Heart right ventricle (tissue), 16 donors: ENCODE results near the gene NAALADL2. TPM values are rescaled to one million over a fixed set of nuclear protein-coding genes. Genes with fewer than 3 reads are reported as not detected.
"Not testable (repeated sequence)": the region's sequence is repeated elsewhere in the genome, so short reads cannot be mapped to it uniquely, and the experiment has no call there.

Experiments
- ATAC-seq, 8 donors: fragments of 200-7000 bp; cut with Tn5 transposase; one replicate each; pipeline ENCODE4 v1.9.1; 2020; ENCODE audit warnings: mild to moderate bottlenecking in 8 of 8, moderate library complexity in 8 of 8, moderate number of reproducible peaks in 1 of 8
- DNase-seq, 2 donors: peaks; one replicate each; pipeline ENCODE4 v3.0.0-alpha.2; 2020
- H3K27ac ChIP-seq, 10 donors: fragments of 200-600 bp; sonication (generic) in 2 of 10; one replicate each; pipeline versions ENCODE4 v1.5.0 to v1.8.0; 2020 to 2022; ENCODE audit warnings: mild to moderate bottlenecking in 3 of 10
- H3K27me3 ChIP-seq, 7 donors: fragments of 200-600 bp; one replicate each; pipeline ENCODE4 v1.8.0; 2021 to 2022; ENCODE audit warnings: mild to moderate bottlenecking in 2 of 7
- H3K36me3 ChIP-seq, 9 donors: fragments of 200-600 bp; sonication (generic) in 1 of 9; one replicate each; pipeline versions ENCODE4 v1.5.0 to v1.8.0; 2020 to 2022; ENCODE audit warnings: mild to moderate bottlenecking in 2 of 9
- H3K4me1 ChIP-seq, 9 donors: fragments of 200-600 bp; sonication (generic) in 1 of 9; one replicate each; pipeline versions ENCODE4 v1.5.0 to v1.8.0; 2020 to 2022; ENCODE audit warnings: mild to moderate bottlenecking in 4 of 9
- H3K4me3 ChIP-seq, 10 donors: fragments of 200-600 bp; sonication (generic) in 2 of 10; one replicate each; pipeline versions ENCODE4 v1.5.0 to v1.8.0; 2020 to 2022; ENCODE audit warnings: mild to moderate bottlenecking in 7 of 10, moderate library complexity in 2 of 10
- H3K9me3 ChIP-seq, 11 donors: fragments of 200-600 bp in 10 of 11; sonication (generic) in 2 of 11; one replicate each; pipeline versions ENCODE4 v1.5.0 to v1.8.0; 2013 to 2022; ENCODE audit warnings: mild to moderate bottlenecking in 2 of 11, control low read depth in 1 of 11, moderate library complexity in 1 of 11
- CTCF ChIP-seq, 9 donors: fragments of 200-600 bp; sonication (generic) in 2 of 9; IDR thresholded peaks; one replicate each; pipeline versions ENCODE4 v1.5.0 to v1.8.0; 2021 to 2022; ENCODE audit warnings: antibody characterized with exemption in 9 of 9, mild to moderate bottlenecking in 5 of 9, moderate library complexity in 1 of 9
- WGBS, 2 donors: extraction: QIAGEN DNeasy Blood & Tissue Kit; methylation state at CpG; one replicate each; pipeline ENCODE4 v1.1.7; 2013; ENCODE audit warnings: inconsistent platforms in 1 of 2; 5-methylcytosine and 5-hydroxymethylcytosine counted together
- intact Hi-C, 10 donors: fragments of 100-400 bp; cut with DNase I; formaldehyde crosslinking; loops; one replicate each; pipeline versions ENCODE4 v1.11.1 to v1.14.2; 2022
- polyA plus RNA-seq, 2 donors: library from polyadenylated mRNA; stranded (reverse); fragments of 200-250 nt; gene quantifications; one replicate each; pipeline ENCODE4 v1.2.3, GENCODE V29; 2013
- total RNA-seq, 10 donors: library from RNA; stranded (reverse); fragmentation: NEBNext Ultra II Directional in 3 of 10; extraction: Animal tissue kit (Norgen Biotek cat#: 25700) in 3 of 10; gene quantifications; one replicate each; pipeline versions ENCODE4 v1.2.1 to v1.2.4, GENCODE V29; 2021 to 2023
- donor health status: Arrhythmogenic right ventricular cardiomyopathy.
- donor health status: ischemic (EF 13 %, LVEDD 7.1; RV severe dilation, severe dysfunction).
- donor health status: healthy with polysubstance abuse.
- donor health status: DM: no; HTN: yes; CAD: no.
- donor health status: DM: no; HTN: no; CAD: no.
- donor health status: ischemic (EF 25% LVEDD 6.9; RV normal size, moderate dysfunction).
- donor health status: ischemic (EF 25% LVEDD 5.7; RV mildly dilated, moderate dysfunction).
- donor health status: healthy.
- donor health status: DM: yes; HTN: yes; CAD: no.
- donor health status: Ischemic cardiomyopathy.
- donor health status: ischemic (EF 35%, LVEDD 5.7; RV mildly dilated, moderate dysfunction).
- donor health status: nonischemic (EF 11% LVEDD 7.7; RV severe dilation, severe dysfunction).
- donor health status: DM: yes; HTN: yes; CAD: no.
- donor health status: PGD.
- donor health status: ischemic (EF 29% LVEDD 5.4; RV normal size, mild dysfunction).
- donor health status: nonischemic (EF 23%, LVEDD 6.1; RV moderate dilation, normal function).

The NAALADL2 gene
- total and polyA plus RNA-seq, 12 donors = 0.36 to 11.9 (median 5.2) TPM

- H3K9me3 ChIP-seq = no peaks in the 10 kb centered on the region
- no peak for DNase-seq
- no peak for TF ChIP-seq CTCF (IDR thresholded peaks at IDR 0.05)
- no peaks in the 10 kb centered on the region for H3K4me1 ChIP-seq
- H3K36me3 ChIP-seq = no peaks in the 10 kb centered on the region
- ATAC-seq = no peak
- intact Hi-C loops = no loop called here
- no peaks in the 10 kb centered on the region for H3K27me3 ChIP-seq
- WGBS, 2 donors = 95% methylated on average over 2 of the region's 2 CpGs
- no peak overlapping the region for H3K4me3 ChIP-seq
- H3K27ac ChIP-seq = no peak overlapping the region
Observed at GRCh38 chr3:175826759-175827158, 967.6 kb downstream of the NAALADL2 start.

GRCh38 chr3:175829809-175830208 lies 970.7 kb downstream of the NAALADL2 start:
- H3K4me1 ChIP-seq, ATAC-seq, H3K27me3 ChIP-seq, H3K36me3 ChIP-seq, H3K9me3 ChIP-seq, intact Hi-C loops, H3K4me3 ChIP-seq, H3K27ac ChIP-seq, DNase-seq: not testable (repeated sequence)
- 77 to 89% methylated on average over 8 of the region's 8 CpGs for WGBS, 2 donors

- DNase-seq, intact Hi-C loops, H3K4me3 ChIP-seq, H3K27me3 ChIP-seq, ATAC-seq, H3K4me1 ChIP-seq, H3K36me3 ChIP-seq, H3K9me3 ChIP-seq, H3K27ac ChIP-seq: not testable (repeated sequence)
- WGBS, 2 donors = 73 to 78% methylated on average over 6 of the region's 6 CpGs
Observed at GRCh38 chr3:175835763-175836162, 976.6 kb downstream of the NAALADL2 start.

- intact Hi-C loops = no loop called here
- no peak for DNase-seq
- H3K4me3 ChIP-seq = no peak overlapping the region
- TF ChIP-seq CTCF (IDR thresholded peaks at IDR 0.05) = no peak
- no peaks in the 10 kb centered on the region for H3K36me3 ChIP-seq
- no peaks in the 10 kb centered on the region for H3K9me3 ChIP-seq
- no peak for ATAC-seq
- H3K27me3 ChIP-seq = no peaks in the 10 kb centered on the region
- no peak overlapping the region for H3K27ac ChIP-seq
- 61 to 68% methylated on average over 4 of the region's 4 CpGs for WGBS, 2 donors
- no peaks in the 10 kb centered on the region for H3K4me1 ChIP-seq
Observed at GRCh38 chr3:175836617-175837016, 977.5 kb downstream of the NAALADL2 start.

- no peaks in the 10 kb centered on the region for H3K9me3 ChIP-seq
- intact Hi-C loops = no loop called here
- no peak for TF ChIP-seq CTCF (IDR thresholded peaks at IDR 0.05)
- H3K36me3 ChIP-seq = no peaks in the 10 kb centered on the region
- ATAC-seq = no peak
- DNase-seq = no peak
- H3K4me3 ChIP-seq = no peak overlapping the region
- no peaks in the 10 kb centered on the region for H3K27me3 ChIP-seq
- no peaks in the 10 kb centered on the region for H3K4me1 ChIP-seq
- H3K27ac ChIP-seq = no peak overlapping the region
- 72 to 87% methylated on average over 2 of the region's 2 CpGs for WGBS, 2 donors
Observed at GRCh38 chr3:175837962-175838361, 978.8 kb downstream of the NAALADL2 start.
